ENCODE results near the gene POLE. TPM values are rescaled to one million over a fixed set of nuclear protein-coding genes. Genes with fewer than 3 reads are reported as not detected.

POLE gene
- total RNA-seq, 3 donors from 2014 or later = 45.0 to 72.2 (median 55.1) TPM

DNA sequence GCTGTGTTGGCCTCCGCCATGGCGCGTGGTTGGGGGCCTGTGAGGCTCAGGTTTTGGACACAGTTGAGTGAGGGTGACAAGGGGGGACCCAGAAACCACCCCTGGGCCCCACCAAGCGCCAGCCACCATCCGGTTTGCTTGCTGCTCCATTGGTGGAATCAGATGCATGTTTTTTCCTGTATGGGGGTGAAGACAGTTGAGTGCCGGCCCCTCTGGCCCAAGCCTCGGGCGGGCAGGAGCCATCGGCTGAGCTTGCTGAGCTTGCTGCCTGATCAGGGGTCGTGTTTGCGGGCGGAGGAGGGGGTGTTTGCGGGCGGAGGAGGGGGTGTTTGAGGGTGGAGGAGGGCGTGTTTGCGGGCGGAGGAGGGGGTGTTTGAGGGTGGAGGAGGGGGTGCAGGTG is 29.9 kb upstream of the POLE start:
- intact Hi-C loops (cut with DNase I, micrococcal nuclease) = no loop called here
- H3K9me3 ChIP-seq = no peaks in the 10 kb centered on the region
- H3K36me3 ChIP-seq (ENCODE audit: low read depth) = peaks cover 9% of the 10 kb centered on the region
- TF ChIP-seq, protein P1, sequence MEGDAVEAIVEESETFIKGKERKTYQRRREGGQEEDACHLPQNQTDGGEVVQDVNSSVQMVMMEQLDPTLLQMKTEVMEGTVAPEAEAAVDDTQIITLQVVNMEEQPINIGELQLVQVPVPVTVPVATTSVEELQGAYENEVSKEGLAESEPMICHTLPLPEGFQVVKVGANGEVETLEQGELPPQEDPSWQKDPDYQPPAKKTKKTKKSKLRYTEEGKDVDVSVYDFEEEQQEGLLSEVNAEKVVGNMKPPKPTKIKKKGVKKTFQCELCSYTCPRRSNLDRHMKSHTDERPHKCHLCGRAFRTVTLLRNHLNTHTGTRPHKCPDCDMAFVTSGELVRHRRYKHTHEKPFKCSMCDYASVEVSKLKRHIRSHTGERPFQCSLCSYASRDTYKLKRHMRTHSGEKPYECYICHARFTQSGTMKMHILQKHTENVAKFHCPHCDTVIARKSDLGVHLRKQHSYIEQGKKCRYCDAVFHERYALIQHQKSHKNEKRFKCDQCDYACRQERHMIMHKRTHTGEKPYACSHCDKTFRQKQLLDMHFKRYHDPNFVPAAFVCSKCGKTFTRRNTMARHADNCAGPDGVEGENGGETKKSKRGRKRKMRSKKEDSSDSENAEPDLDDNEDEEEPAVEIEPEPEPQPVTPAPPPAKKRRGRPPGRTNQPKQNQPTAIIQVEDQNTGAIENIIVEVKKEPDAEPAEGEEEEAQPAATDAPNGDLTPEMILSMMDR (IDR thresholded peaks at IDR 0.05) = no peak
- H3K4me1 ChIP-seq (ENCODE audit: low read depth) = no peaks in the 10 kb centered on the region
- H3K4me3 ChIP-seq = no peak overlapping the region
- no peak for ATAC-seq
- DNase-seq = no peak

DNA sequence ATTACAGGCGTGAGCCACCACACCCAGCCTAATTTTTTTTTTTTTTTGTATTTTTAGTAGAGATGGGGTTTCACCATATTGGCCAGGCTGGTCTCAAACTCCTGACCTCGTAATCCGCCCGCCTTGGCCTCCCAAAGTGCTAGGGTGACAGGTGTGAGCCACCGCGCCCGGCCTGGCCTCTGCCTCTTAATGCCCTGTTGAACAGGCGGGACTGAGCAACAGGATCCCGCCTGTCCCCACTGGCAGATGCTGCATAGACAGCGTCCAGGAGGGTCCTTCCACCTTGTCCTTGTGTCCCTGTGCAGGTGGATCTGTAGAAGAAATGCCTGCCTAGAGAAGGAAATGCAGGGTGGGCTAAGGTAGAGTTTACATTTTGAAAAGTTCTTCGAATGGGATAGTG is 29.2 kb upstream of the POLE start:
- ATAC-seq = no peak
- peaks cover 9% of the 10 kb centered on the region for H3K36me3 ChIP-seq (ENCODE audit: low read depth)

DNA sequence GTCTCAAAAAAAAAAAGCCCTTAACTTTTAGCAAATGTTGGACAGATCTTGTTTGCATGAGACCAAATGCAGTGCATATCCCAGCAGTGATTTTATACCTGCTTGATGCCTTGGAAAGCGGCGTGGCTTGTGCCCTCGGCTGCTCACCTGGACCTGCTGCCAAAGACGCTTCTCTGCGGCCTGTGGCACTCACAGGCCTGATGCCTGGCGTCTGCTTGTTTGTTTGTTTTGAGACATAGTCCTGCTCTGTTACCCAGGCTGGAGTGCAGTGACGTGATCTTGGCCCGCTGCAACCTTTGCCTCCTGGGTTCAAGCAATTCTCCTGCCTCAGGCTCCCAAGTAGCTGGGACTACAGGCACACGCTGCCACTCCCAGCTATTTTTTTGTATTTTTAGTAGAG is 28.7 kb upstream of the POLE start:
- H3K9me3 ChIP-seq = no peaks in the 10 kb centered on the region
- no peak overlapping the region for H3K4me3 ChIP-seq
- intact Hi-C loops (cut with DNase I, micrococcal nuclease) = no loop called here
- DNase-seq (no peak), ATAC-seq (no peak)
- TF ChIP-seq, protein P1 (IDR thresholded peaks at IDR 0.05) = no peak
- H3K36me3 ChIP-seq (ENCODE audit: low read depth) = peaks cover 4% of the 10 kb centered on the region
- peaks cover 6% of the 10 kb centered on the region for H3K4me1 ChIP-seq (ENCODE audit: low read depth)

More for the DNA sequence above, 29.2 kb upstream of the POLE start:
- intact Hi-C loops (cut with DNase I, micrococcal nuclease) = no loop called here
- H3K4me1 ChIP-seq (ENCODE audit: low read depth) = peaks cover 6% of the 10 kb centered on the region
- TF ChIP-seq, protein P1 (IDR thresholded peaks at IDR 0.05) = no peak
- no peak for DNase-seq
- H3K9me3 ChIP-seq = no peaks in the 10 kb centered on the region
- no peak overlapping the region for H3K4me3 ChIP-seq

DNA sequence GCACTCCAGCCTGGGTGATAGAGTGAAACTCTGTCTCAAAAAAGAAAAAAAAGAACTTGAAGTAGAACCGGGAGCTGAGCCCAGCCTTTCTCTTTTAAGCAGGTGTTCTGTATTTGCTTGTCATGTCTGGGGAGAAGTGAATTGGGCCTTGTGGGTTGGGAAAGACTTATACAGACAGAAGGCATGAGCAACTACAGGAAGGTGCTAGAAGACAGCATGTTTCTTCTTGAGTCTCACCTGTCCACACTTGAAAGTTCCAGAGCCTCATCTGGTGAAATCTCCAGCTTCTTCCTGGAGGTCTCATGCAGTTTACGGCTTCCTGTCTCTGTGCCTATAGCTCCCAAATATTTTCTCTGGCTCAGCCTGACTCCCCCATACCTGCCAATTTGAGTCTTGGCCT is 26.0 kb upstream of the POLE start:
- intact Hi-C loops (cut with DNase I, micrococcal nuclease) = no loop called here
- ATAC-seq (no peak), DNase-seq (no peak)
- peaks cover 14% of the 10 kb centered on the region for H3K4me1 ChIP-seq (ENCODE audit: low read depth)
- H3K4me3 ChIP-seq = no peak overlapping the region
- TF ChIP-seq, protein P1 (IDR thresholded peaks at IDR 0.05) = no peak
- no peaks in the 10 kb centered on the region for H3K9me3 ChIP-seq
- H3K36me3 ChIP-seq (ENCODE audit: low read depth) = no peaks in the 10 kb centered on the region

DNA sequence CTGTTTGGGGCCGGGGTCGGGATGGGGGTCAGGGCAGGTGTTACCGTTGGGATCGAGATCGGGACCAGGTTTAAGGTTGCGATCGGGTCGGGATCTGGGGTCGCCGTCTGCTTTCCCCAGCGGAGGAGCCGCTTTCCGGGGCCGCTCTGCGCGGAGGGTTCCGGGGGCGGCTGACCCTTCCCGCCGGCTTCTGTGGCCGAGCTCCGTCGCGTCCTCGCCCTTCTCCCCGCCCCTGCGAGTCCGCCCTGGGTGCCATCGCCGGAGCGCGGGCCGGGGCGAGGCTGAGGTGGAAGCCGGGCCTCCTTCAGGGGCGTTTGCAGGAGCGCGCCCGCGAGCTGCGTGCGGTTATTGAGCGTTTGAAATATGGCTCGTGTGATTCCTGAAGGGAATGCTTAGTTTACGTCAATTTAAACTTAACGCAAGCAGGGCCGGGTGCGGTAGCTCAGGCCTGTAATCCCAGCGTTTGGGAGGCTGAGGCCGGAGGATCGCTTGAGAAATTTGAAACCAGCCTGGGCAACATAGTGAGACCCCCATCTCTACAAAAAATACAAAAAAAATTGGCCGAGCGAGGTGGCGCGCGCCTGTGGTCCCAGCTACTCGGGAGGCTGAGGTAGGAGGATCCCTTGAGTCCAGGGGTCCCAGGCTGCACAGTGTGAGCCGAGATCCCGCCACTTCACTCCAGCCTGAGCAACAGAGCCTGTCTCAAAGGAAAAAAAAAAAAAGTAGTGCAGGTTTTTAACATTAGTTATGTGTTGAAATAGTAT is 24.1 kb upstream of the POLE start:
- TF ChIP-seq, protein P1 (IDR thresholded peaks at IDR 0.05) = no peak
- peak in 2 of 3 donors; percentile 41 to 66 for DNase-seq
- peak; percentile 28 for ATAC-seq

More for the DNA sequence above, 24.1 kb upstream of the POLE start:
- peaks cover 14% of the 10 kb centered on the region for H3K4me1 ChIP-seq (ENCODE audit: low read depth)
- intact Hi-C loops (cut with DNase I, micrococcal nuclease) = no loop called here
- H3K9me3 ChIP-seq = no peaks in the 10 kb centered on the region
- H3K36me3 ChIP-seq (ENCODE audit: low read depth) = no peaks in the 10 kb centered on the region
- H3K4me3 ChIP-seq = peak overlapping the region; percentile 81
